Activated CD8-positive, alpha-beta memory T cell treated with anti-CD3 and anti-CD28 coated beads, Interleukin-2, amount 10 ng/mL, durations not matched to agents 7 days and 5 days (primary cell): ENCODE results near the gene ACER2. TPM values are rescaled to one million over a fixed set of nuclear protein-coding genes. Genes with fewer than 3 reads are reported as not detected.

Source experiments
- ATAC-seq: fragments of 150-1000 bp; cut with Tn5 transposase; one replicate; pipeline ENCODE4 v1.10.0; 2021; ENCODE audit warnings: moderate library complexity
- CTCF ChIA-PET: fragments of 350-600 bp; sonication (Branson Sonifier 250); formaldehyde crosslinking; loops from one replicate; lab custom pipeline; 2021; ENCODE audit warnings: antibody characterized with exemption; lab: Charles Lee
- DNase-seq: peaks from one replicate; pipeline ENCODE4 v3.0.0-alpha.2; 2020
- H3K27ac Mint-ChIP-seq: one replicate; pipeline ENCODE4 v1.8.0; 2021; ENCODE audit warnings: mild to moderate bottlenecking, mixed read lengths
- H3K27me3 Mint-ChIP-seq: one replicate; pipeline ENCODE4 v1.8.0; 2021; ENCODE audit warnings: mixed read lengths
- H3K36me3 Mint-ChIP-seq: one replicate; pipeline ENCODE4 v1.8.0; 2021; ENCODE audit warnings: mild to moderate bottlenecking, mixed read lengths
- H3K4me1 Mint-ChIP-seq: one replicate; pipeline ENCODE4 v1.8.0; 2021; ENCODE audit warnings: mixed read lengths
- H3K4me3 Mint-ChIP-seq: one replicate; pipeline ENCODE4 v1.8.0; 2021; ENCODE audit warnings: mild to moderate bottlenecking, moderate library complexity, mixed read lengths
- H3K9me3 Mint-ChIP-seq: one replicate; pipeline ENCODE4 v1.8.0; 2022; ENCODE audit warnings: low read depth, mixed read lengths
- total RNA-seq, 2 experiments: library from RNA; stranded (reverse); gene quantifications; one replicate each; pipeline ENCODE4 v1.2.3, GENCODE V29; 2021

The ACER2 gene
- total RNA-seq, 2 experiments from 2014 or later = 1.9 to 2.1 TPM

- CTCF ChIA-PET = interaction anchor here (0.6 to 4.3 kb wide), 62 partner anchors 9 to 1482 kb away, joined by 3 to 71 read pairs (median 5); partner anchors contain the start of genes ACER2, DENND4C and RRAGA
- H3K27ac Mint-ChIP-seq = no peak overlapping the region
- DNase-seq (no peak), ATAC-seq (no peak)
- H3K27me3 Mint-ChIP-seq = no peaks in the 10 kb centered on the region
- no peaks in the 10 kb centered on the region for H3K9me3 Mint-ChIP-seq
- peak overlapping the region; percentile 74 for H3K4me3 Mint-ChIP-seq
- H3K4me1 Mint-ChIP-seq = peaks cover 13% of the 10 kb centered on the region
- no peaks in the 10 kb centered on the region for H3K36me3 Mint-ChIP-seq
Measured at GRCh38 chr9:19465586-19466279, 56.9 kb downstream of the ACER2 start.

- CTCF ChIA-PET = interaction anchor here (2.2 to 4.3 kb wide), 4 partner anchors 11 to 58 kb away, joined by 11 to 71 read pairs (median 24); partner anchors contain the start of gene ACER2
- no peak overlapping the region for H3K27ac Mint-ChIP-seq
- no peak for DNase-seq
- no peaks in the 10 kb centered on the region for H3K27me3 Mint-ChIP-seq
- H3K4me3 Mint-ChIP-seq = no peak overlapping the region
- no peaks in the 10 kb centered on the region for H3K9me3 Mint-ChIP-seq
- H3K4me1 Mint-ChIP-seq = peaks cover 13% of the 10 kb centered on the region
- no peaks in the 10 kb centered on the region for H3K36me3 Mint-ChIP-seq
- ATAC-seq = no peak
Measured at GRCh38 chr9:19466280-19466639, 57.5 kb downstream of the ACER2 start.

GRCh38 chr9:19469271-19469670, 60.5 kb downstream of the ACER2 start:
- Mint-ChIP-seq H3K9me3 (no peaks in the 10 kb centered on the region), H3K4me3 (no peak overlapping the region)

DNA sequence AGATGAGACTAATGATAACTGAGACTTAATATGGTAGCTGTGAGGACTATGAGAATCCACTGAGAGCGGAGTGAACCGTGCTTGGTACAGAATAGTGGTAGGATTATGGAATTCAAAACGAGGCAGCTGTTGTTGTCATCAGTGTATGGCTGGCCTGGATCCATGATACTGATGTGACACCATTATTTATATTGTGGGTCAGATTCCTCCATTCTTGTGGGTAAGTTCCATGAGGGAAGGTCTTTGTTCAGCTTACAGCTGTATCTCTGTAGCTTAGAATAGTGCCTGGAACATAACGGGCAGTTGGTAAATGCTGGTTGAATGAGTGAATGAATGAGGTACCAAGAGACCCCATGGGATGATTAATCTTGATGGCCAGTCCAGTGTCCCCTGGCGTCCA, 61.8 kb downstream of the ACER2 start:
- Mint-ChIP-seq H3K27ac (no peak overlapping the region), H3K27me3 (peaks cover 7% of the 10 kb centered on the region), H3K36me3 (no peaks in the 10 kb centered on the region), H3K9me3 (no peaks in the 10 kb centered on the region), H3K4me3 (no peak overlapping the region), H3K4me1 (peaks cover 14% of the 10 kb centered on the region)
- CTCF ChIA-PET = interaction anchor here (1.4 to 1.6 kb wide), 3 partner anchors 10 to 24 kb away, joined by 3 read pairs; no protein-coding TSS in a partner anchor
- no peak for ATAC-seq
- DNase-seq = peak; percentile 23

More at GRCh38 chr9:19469271-19469670, 60.5 kb downstream of the ACER2 start:
- no peak for ATAC-seq
- peak; percentile 36 for DNase-seq
- H3K36me3 Mint-ChIP-seq = no peaks in the 10 kb centered on the region
- H3K4me1 Mint-ChIP-seq = peaks cover 21% of the 10 kb centered on the region
- CTCF ChIA-PET = no interaction called here
- no peak overlapping the region for H3K27ac Mint-ChIP-seq
- H3K27me3 Mint-ChIP-seq = peaks cover 5% of the 10 kb centered on the region

DNA sequence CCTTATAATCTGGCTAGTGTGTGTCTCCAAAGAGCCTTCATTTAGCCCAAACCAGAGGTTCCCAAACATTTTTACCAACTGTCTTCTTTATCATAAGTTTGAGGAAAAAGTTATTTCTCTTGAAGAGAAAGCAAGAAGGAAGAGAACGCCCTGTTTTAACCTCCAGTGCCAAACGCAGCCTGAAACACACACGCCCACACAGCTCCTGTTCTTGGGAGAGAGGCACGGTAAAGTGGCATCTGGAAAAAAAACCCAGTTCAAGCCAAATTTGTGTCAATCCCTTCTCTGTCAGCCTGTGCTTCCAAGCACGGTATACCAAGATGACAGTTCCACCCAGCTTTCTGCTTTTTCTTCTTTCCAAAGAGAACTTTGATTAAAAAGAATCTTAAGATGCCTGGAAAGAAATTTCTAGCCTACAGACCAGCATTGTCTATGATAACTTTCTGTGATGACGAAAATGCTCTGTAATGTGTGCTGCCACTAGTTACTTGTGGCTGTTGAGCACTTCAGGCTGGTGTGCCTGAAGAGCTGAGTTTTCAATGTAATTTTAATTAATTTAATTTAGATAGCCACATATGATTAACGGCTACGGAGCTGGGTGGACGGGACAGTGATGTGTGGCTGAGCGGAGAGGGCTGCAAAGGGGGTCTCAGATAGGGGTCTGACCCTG, 62.3 kb downstream of the ACER2 start:
- ATAC-seq (no peak), DNase-seq (peak; percentile 34)
- Mint-ChIP-seq H3K27ac (no peak overlapping the region), H3K27me3 (peaks cover 7% of the 10 kb centered on the region), H3K4me3 (no peak overlapping the region), H3K4me1 (peaks cover 14% of the 10 kb centered on the region), H3K9me3 (no peaks in the 10 kb centered on the region), H3K36me3 (no peaks in the 10 kb centered on the region)
- CTCF ChIA-PET = interaction anchor here (0.8 to 1.6 kb wide), 5 partner anchors 11 to 217 kb away, joined by 3 read pairs; no protein-coding TSS in a partner anchor

GRCh38 chr9:19471737-19472648, 63.2 kb downstream of the ACER2 start:
- DNase-seq (peak; percentile 75), ATAC-seq (peak; percentile 80)
- peak overlapping the region; percentile 18 for H3K4me3 Mint-ChIP-seq
- peaks cover 7% of the 10 kb centered on the region for H3K27me3 Mint-ChIP-seq
- CTCF ChIA-PET = interaction anchor here (0.8 to 5.5 kb wide), 6 partner anchors 8 to 217 kb away, joined by 3 to 40 read pairs (median 3); no protein-coding TSS in a partner anchor
- peaks cover 14% of the 10 kb centered on the region for H3K4me1 Mint-ChIP-seq
- no peaks in the 10 kb centered on the region for H3K36me3 Mint-ChIP-seq
- H3K9me3 Mint-ChIP-seq = no peaks in the 10 kb centered on the region
- H3K27ac Mint-ChIP-seq = no peak overlapping the region

DNA sequence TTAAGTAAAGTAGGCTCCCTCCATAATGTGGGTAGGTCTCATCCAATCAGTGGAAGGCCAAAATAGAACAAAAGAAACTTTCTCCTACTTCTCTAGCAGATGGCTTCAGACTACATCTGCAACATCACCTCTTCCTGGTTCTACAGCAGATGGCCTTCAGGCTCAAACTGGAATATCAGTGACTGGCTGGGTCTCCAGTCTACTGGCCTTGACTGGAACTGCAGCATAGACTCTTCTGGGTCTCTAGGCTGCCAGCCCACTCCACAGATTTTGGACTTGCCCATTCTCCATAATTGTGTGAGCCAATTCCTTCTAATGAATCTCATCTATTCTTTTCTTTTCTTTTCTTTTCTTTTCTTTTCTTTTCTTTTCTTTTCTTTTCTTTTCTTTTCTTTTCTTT, 64.8 kb downstream of the ACER2 start:
- Mint-ChIP-seq H3K4me1 (peaks cover 14% of the 10 kb centered on the region), H3K36me3 (no peaks in the 10 kb centered on the region), H3K9me3 (no peaks in the 10 kb centered on the region), H3K27ac (no peak overlapping the region), H3K27me3 (peaks cover 15% of the 10 kb centered on the region), H3K4me3 (no peak overlapping the region)
- DNase-seq (no peak), ATAC-seq (no peak)
- CTCF ChIA-PET = interaction anchor here (5.5 kb wide), 1 partner anchor 9 kb away, joined by 40 read pairs; no protein-coding TSS in a partner anchor

DNA sequence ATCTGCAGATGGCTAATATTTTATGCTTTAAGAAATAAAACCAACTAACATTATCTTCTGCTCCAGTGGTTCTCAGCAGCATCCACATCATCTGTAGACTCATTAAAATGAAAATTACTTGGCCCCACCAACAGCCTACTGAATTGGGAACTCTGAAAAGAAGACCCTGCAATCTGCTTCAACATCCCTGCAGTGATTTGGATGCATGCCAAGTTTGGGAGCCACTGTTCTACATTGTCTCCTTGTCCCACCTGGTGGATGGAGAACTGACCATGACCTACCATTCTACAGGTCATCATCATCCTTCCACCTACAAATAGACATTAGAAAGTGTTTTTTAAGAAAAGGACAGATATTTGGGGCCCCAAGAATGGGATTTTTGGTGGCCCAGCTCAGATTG, 71.1 kb downstream of the ACER2 start:
- Mint-ChIP-seq H3K36me3 (no peaks in the 10 kb centered on the region), H3K9me3 (no peaks in the 10 kb centered on the region), H3K4me1 (no peaks in the 10 kb centered on the region), H3K27ac (no peak overlapping the region), H3K4me3 (no peak overlapping the region), H3K27me3 (peaks cover 37% of the 10 kb centered on the region)
- ATAC-seq (no peak), DNase-seq (no peak)
- CTCF ChIA-PET = interaction anchor here (3.0 kb wide), 1 partner anchor 15 kb away, joined by 14 read pairs; no protein-coding TSS in a partner anchor

DNA sequence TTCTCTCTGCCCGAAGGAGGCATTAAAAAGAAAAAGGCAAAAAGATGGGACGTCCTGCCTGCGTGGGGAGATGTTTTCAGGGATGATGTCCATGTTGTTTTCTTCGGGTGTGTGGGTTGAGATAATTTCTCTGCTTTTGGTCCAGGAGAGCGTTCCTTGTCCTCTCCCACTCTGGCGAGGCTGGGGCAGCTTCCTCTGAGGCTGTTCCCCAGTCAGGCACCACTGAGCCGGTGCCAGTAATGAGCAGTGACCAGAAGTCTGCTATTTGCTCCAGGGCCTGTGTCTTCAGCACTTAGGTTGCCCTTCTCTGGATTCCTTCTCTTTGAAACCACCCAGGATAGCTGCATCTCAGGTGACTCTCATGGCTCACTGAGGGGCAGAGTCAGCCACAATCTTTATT, 71.5 kb downstream of the ACER2 start:
- CTCF ChIA-PET = interaction anchor here (3.0 kb wide), 1 partner anchor 16 kb away, joined by 14 read pairs; no protein-coding TSS in a partner anchor
- no peak overlapping the region for H3K27ac Mint-ChIP-seq
- H3K4me3 Mint-ChIP-seq = no peak overlapping the region
- H3K4me1 Mint-ChIP-seq = no peaks in the 10 kb centered on the region
- H3K36me3 Mint-ChIP-seq = no peaks in the 10 kb centered on the region
- H3K9me3 Mint-ChIP-seq = no peaks in the 10 kb centered on the region
- peaks cover 37% of the 10 kb centered on the region for H3K27me3 Mint-ChIP-seq
- ATAC-seq (no peak), DNase-seq (no peak)

- Mint-ChIP-seq H3K4me1 (no peaks in the 10 kb centered on the region), H3K36me3 (no peaks in the 10 kb centered on the region), H3K4me3 (no peak overlapping the region), H3K27ac (no peak overlapping the region), H3K27me3 (peaks cover 37% of the 10 kb centered on the region), H3K9me3 (no peaks in the 10 kb centered on the region)
- ATAC-seq (no peak), DNase-seq (no peak)
- CTCF ChIA-PET = interaction anchor here (3.0 kb wide), 1 partner anchor 17 kb away, joined by 14 read pairs; no protein-coding TSS in a partner anchor
Measured at GRCh38 chr9:19481121-19481870, 72.5 kb downstream of the ACER2 start.

DNA sequence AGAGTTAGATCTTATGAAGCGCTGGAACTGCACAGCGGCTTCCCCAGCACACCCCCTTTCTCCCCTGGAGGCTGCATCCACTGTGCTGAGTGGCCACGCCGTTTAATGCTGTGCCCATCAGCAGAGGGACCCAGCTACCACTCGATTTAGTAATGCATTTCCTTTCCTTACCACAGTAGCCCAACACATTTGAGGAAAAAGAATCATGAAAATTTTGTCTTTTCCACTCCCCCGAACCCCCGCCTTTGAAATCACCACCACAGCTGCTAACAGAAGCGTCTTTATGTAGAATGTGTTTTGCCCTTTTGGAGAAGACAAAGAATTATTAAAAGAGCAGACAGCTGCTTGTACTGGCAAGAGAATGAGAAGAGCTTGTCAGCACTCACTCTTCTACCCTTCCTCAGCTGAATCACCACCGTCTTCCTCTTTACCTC, 73.2 kb downstream of the ACER2 start:
- CTCF ChIA-PET = interaction anchor here (1.1 kb wide), 1 partner anchor 11 kb away, joined by 3 read pairs; no protein-coding TSS in a partner anchor
- no peaks in the 10 kb centered on the region for H3K4me1 Mint-ChIP-seq
- ATAC-seq = no peak
- H3K4me3 Mint-ChIP-seq = no peak overlapping the region
- no peak for DNase-seq
- no peaks in the 10 kb centered on the region for H3K36me3 Mint-ChIP-seq
- H3K27ac Mint-ChIP-seq = no peak overlapping the region
- no peaks in the 10 kb centered on the region for H3K9me3 Mint-ChIP-seq
- peaks cover 37% of the 10 kb centered on the region for H3K27me3 Mint-ChIP-seq

DNA sequence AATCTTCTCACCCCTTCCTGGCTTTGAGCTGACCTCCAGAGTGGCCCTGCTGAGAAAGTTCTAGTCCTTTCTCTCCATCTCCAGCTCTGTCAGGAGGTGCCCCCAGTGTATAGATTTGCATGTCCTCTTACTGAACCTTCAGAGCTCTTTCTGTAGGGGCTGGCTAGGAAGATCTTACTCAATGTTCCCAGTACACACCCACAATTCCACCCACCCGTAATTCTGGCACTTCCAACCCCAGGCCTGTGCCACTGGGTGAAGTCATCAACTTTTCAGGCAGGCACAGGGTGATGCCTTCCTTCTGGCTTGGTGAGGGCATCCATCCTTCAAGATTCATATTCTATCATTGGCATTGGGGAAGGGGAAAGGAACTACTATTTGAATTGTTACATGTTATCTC, 75.9 kb downstream of the ACER2 start:
- Mint-ChIP-seq H3K4me1 (no peaks in the 10 kb centered on the region), H3K36me3 (no peaks in the 10 kb centered on the region), H3K27ac (no peak overlapping the region), H3K9me3 (no peaks in the 10 kb centered on the region), H3K27me3 (peaks cover 20% of the 10 kb centered on the region), H3K4me3 (no peak overlapping the region)
- CTCF ChIA-PET = no interaction called here
- DNase-seq (no peak), ATAC-seq (no peak)
